ENCODE data around the gene CADM1.

CADM1 gene

DNA sequence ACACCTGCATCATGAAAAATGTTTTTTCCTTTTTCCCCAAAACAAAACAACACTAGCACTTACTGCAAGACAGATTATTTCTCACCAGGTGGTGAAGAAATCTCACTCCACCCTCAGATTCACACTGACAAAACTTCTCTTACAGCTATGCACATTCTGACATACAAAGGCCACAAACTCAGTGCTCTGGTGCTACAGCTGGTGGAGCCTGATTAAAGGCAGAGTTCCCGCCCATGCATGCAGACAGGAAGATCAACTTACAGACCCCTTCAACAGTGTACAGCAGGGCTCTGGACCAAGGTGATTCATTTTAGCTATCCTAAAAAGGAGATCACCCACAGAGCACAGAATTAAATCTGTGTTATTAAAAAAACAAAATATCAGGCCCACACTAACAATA is 112.6 kb downstream of the CADM1 start:
- peaks cover 6% of the 10 kb centered on the region for H3K27me3 Mint-ChIP-seq
- no peaks in the 10 kb centered on the region for H3K4me1 Mint-ChIP-seq (ENCODE audit: low read depth)
- H3K4me3 Mint-ChIP-seq: no peak overlapping the region
- no peak overlapping the region for H3K27ac Mint-ChIP-seq
- H3K9me3 Mint-ChIP-seq: no peaks in the 10 kb centered on the region
- no peaks in the 10 kb centered on the region for H3K36me3 Mint-ChIP-seq (ENCODE audit: low read depth)

DNA sequence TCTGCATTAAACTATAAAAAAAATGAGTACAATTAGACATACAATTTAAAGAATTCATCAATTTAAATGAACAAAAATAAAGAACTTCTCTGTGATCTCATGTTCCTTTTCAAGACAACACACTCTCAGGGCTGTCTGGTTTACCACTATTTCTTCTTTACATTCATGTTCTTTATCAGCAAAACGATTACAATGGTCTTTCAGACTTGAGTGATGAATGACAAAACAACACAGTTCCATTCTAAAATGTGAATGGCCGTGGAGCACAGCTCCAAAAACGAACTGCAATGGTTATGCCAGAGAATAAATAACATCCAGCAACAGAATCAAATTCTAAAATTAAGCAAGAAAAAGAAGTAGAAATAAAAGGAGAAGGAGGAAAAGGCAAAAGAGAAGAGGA is 113.1 kb downstream of the CADM1 start:
- Mint-ChIP-seq H3K27ac (no peak overlapping the region), H3K4me1 (ENCODE audit: low read depth) (no peaks in the 10 kb centered on the region), H3K9me3 (no peaks in the 10 kb centered on the region), H3K4me3 (no peak overlapping the region), H3K27me3 (peaks cover 6% of the 10 kb centered on the region), H3K36me3 (ENCODE audit: low read depth) (no peaks in the 10 kb centered on the region)

DNA sequence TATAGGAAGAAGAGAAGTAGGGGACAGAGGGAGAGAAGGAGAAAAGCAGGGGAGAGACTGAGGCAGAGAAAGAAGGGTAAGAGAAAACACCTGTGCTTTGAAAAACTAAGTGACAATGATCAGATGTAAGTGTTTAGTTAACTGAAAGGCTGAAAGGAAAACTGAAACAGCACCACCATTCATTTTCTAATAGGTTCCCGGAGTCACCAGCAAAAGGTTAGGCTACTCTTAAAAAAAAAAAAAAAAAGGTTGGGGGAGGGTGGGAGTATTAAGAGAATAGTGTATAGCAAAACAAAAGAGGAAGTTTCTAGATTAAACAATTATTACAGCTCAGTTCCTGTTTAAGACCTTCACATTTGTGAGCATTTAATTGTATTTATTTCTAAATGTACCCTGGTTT is 113.8 kb downstream of the CADM1 start:
- H3K36me3 Mint-ChIP-seq (ENCODE audit: low read depth): no peaks in the 10 kb centered on the region
- no peak overlapping the region for H3K27ac Mint-ChIP-seq
- peaks cover 6% of the 10 kb centered on the region for H3K27me3 Mint-ChIP-seq
- H3K4me1 Mint-ChIP-seq (ENCODE audit: low read depth): no peaks in the 10 kb centered on the region
- no peaks in the 10 kb centered on the region for H3K9me3 Mint-ChIP-seq
- H3K4me3 Mint-ChIP-seq: no peak overlapping the region

DNA sequence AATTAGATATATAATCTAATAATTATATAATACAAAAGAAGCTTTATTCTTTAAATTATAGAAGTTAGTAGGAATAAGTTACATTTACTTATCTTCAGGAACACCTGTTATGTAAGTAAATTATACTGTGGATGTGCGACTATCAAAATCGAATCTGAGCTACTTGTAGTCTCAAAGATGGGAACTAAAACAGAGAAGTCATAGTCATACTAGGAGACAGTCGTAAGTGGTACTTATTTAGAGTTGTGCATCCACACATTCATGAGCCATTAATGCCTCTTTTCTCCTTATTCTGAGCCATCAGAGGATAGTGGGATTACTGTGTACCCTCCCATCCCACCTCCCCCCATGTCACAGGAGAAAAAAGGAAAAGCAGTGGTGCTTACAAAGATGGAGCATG is 114.4 kb downstream of the CADM1 start:
- no peak overlapping the region for H3K4me3 Mint-ChIP-seq
- no peaks in the 10 kb centered on the region for H3K4me1 Mint-ChIP-seq (ENCODE audit: low read depth)
- no peak overlapping the region for H3K27ac Mint-ChIP-seq

DNA sequence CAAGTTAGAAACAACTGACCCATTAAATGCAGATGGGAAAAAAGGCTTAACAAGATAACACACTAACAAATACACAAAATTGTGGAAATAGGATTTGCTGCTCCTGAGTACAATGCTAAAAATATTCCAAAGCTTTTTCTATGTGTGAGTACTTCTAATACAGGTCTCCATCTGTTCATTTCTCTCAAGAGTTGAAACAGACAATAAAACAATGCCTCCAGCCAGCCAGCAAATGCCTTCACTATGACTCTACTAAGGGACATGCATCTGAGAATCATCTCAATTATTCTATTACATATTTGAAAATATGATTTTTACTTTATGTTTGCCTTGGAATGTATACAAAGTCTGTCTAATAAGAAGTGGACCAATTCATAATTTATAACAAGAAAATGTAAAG is 119.0 kb downstream of the CADM1 start:
- H3K27me3 Mint-ChIP-seq: peaks cover 12% of the 10 kb centered on the region
- H3K9me3 Mint-ChIP-seq: no peaks in the 10 kb centered on the region
- no peaks in the 10 kb centered on the region for H3K4me1 Mint-ChIP-seq (ENCODE audit: low read depth)
- no peak overlapping the region for H3K4me3 Mint-ChIP-seq
- H3K36me3 Mint-ChIP-seq (ENCODE audit: low read depth): no peaks in the 10 kb centered on the region
- H3K27ac Mint-ChIP-seq: no peak overlapping the region

More for the DNA sequence above, 114.4 kb downstream of the CADM1 start:
- Mint-ChIP-seq H3K9me3 (no peaks in the 10 kb centered on the region), H3K27me3 (peaks cover 6% of the 10 kb centered on the region), H3K36me3 (ENCODE audit: low read depth) (no peaks in the 10 kb centered on the region)

DNA sequence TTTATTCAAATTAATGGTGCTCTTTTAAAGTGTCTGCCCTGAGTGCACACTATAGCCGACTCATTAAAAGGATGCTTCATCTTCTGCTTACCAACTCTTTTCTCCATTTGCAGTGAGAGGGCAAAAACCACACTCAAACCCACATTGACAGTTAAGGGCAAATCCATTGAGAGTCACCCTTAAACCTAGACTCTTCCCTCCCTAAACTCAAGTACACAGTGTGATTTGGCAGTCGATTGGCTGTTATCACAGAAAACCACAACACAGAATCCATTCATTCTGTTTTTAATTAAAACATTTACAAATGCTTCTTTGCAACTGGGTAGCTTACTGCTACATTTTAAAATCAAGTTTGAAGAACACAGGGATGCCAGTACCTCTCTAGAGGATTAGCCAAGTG is 120.0 kb downstream of the CADM1 start:
- Mint-ChIP-seq H3K27me3 (peaks cover 16% of the 10 kb centered on the region), H3K36me3 (ENCODE audit: low read depth) (no peaks in the 10 kb centered on the region), H3K4me3 (no peak overlapping the region), H3K27ac (no peak overlapping the region), H3K9me3 (no peaks in the 10 kb centered on the region), H3K4me1 (ENCODE audit: low read depth) (no peaks in the 10 kb centered on the region)

DNA sequence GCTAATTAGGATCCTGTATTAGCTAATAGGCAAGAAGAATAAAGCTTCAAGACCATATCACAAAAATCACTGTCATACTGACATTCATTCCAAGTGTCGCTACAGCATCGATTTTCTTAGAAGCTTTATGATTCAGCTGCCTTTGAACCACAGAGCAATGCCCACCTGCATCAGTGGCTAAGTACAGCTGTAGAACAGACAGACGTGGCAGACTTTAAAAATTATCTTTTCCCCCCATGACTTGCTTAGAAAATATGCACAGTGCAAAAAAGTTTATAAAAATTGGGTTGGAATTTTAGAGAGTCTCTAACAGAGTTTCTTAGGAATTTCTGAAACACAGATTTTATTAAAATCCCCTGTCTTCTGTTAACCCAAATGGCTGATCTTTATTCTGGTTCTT is 120.8 kb downstream of the CADM1 start:
- Mint-ChIP-seq H3K27ac (no peak overlapping the region), H3K27me3 (peaks cover 16% of the 10 kb centered on the region), H3K36me3 (ENCODE audit: low read depth) (no peaks in the 10 kb centered on the region), H3K4me1 (ENCODE audit: low read depth) (no peaks in the 10 kb centered on the region), H3K4me3 (no peak overlapping the region), H3K9me3 (no peaks in the 10 kb centered on the region)

DNA sequence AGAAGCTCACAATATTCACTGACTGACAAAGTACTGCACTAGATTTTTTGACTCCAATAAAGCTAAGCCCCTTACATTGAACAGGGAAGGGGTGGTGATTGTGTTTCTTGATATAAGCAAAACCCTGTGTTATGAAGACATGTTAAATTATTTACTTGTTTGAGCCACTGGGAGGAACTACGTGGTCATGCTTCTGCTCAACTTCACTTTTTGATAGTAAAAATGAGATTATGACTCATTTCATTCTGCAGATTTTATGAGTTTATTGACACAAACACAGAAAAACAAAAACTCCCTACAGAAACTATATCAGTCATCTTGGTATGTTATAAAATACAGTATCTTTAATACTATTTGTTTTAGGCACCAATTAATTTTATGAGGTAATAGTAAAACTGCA is 124.7 kb downstream of the CADM1 start:
- Mint-ChIP-seq H3K36me3 (ENCODE audit: low read depth) (no peaks in the 10 kb centered on the region), H3K27ac (no peak overlapping the region), H3K4me1 (ENCODE audit: low read depth) (no peaks in the 10 kb centered on the region)

DNA sequence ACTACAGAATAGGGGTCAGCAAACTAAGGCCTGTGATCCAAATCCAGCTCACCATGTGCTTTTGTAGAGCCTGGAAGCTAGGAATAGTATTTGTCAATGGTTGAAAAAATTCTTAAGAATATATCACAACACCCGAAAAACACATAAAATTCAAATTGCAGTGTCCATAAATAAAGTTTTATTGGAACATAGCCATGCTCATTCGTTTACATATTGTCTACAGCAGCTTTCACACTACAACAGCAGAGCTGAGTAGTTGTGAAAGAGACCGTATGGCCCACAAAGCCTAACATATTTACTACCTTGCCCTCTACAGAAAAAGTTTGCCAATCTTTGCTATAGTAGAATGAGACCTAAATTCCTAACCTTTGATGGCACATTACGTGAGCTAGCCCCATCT is 125.7 kb downstream of the CADM1 start:
- H3K36me3 Mint-ChIP-seq (ENCODE audit: low read depth): no peaks in the 10 kb centered on the region
- H3K9me3 Mint-ChIP-seq: no peaks in the 10 kb centered on the region
- H3K4me3 Mint-ChIP-seq: no peak overlapping the region
- peaks cover 9% of the 10 kb centered on the region for H3K27me3 Mint-ChIP-seq
- H3K4me1 Mint-ChIP-seq (ENCODE audit: low read depth): no peaks in the 10 kb centered on the region
- no peak overlapping the region for H3K27ac Mint-ChIP-seq

More for the DNA sequence above, 124.7 kb downstream of the CADM1 start:
- H3K27me3 Mint-ChIP-seq: peaks cover 16% of the 10 kb centered on the region
- H3K9me3 Mint-ChIP-seq: no peaks in the 10 kb centered on the region
- no peak overlapping the region for H3K4me3 Mint-ChIP-seq

DNA sequence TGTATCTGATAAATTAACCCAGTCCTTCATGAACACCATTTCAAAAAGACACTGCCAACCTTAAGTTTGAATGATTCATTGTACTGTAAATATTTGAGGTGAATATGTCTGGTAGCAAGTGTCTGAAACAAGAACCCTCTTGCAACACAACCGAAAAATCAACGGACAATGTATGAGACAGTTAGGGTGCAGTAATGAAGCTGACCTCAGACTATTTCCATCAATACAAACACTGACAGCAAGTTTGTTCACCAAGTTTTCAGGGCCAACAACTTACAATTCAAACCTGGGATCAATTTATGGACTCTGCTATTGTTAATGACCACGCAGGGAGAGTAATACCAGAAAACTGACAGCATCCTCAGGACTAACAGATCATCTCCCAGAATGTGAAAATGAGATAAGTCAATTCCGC is 126.3 kb downstream of the CADM1 start:
- H3K36me3 Mint-ChIP-seq (ENCODE audit: low read depth): no peaks in the 10 kb centered on the region
- H3K4me3 Mint-ChIP-seq: no peak overlapping the region
- no peak overlapping the region for H3K27ac Mint-ChIP-seq

DNA sequence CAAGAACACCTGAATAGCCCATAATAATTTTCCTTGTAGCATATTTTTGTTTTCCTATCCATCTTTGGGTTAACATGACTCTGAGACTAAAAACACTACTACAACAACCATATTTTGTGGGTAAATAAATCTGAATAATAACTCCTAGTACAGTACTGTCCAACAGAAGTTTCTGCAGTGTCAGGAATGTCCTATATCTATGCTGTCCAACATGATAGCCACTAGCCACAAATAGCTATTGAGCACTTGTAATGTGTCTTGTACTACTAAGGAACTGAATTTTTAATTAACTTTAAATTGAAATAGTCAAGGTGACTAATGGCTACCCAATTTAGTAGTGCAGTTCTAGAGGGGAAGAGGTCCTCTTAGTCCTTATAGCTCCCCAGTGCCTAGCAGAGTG is 135.6 kb downstream of the CADM1 start:
- H3K9me3 Mint-ChIP-seq: no peaks in the 10 kb centered on the region
- H3K4me1 Mint-ChIP-seq (ENCODE audit: low read depth): no peaks in the 10 kb centered on the region
- H3K36me3 Mint-ChIP-seq (ENCODE audit: low read depth): no peaks in the 10 kb centered on the region
- H3K27ac Mint-ChIP-seq: no peak overlapping the region
- H3K4me3 Mint-ChIP-seq: no peak overlapping the region
- H3K27me3 Mint-ChIP-seq: no peaks in the 10 kb centered on the region

More for the DNA sequence above, 126.3 kb downstream of the CADM1 start:
- Mint-ChIP-seq H3K9me3 (no peaks in the 10 kb centered on the region), H3K27me3 (peaks cover 4% of the 10 kb centered on the region), H3K4me1 (ENCODE audit: low read depth) (no peaks in the 10 kb centered on the region)

DNA sequence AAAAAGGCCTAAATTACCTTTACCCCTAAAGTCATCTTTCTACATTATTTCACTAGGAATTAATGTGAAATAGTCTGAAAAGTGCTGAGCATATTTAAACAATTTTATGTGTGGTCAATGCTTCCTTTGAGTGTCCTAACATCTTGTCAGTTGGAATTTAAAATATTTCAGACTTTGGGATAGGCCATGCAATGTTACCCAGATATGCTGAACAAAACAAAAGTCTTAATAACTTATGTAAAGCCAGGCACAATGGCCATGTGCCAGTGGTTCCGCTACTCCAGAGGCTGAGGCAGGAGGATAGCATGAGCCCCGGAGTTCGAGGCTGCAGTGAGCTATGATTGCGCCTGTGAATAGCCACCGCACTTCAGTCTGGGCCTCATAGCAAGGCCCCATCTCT is 137.4 kb downstream of the CADM1 start:
- Mint-ChIP-seq H3K36me3 (ENCODE audit: low read depth) (no peaks in the 10 kb centered on the region), H3K4me3 (no peak overlapping the region), H3K27me3 (no peaks in the 10 kb centered on the region), H3K27ac (no peak overlapping the region), H3K9me3 (no peaks in the 10 kb centered on the region), H3K4me1 (ENCODE audit: low read depth) (no peaks in the 10 kb centered on the region)

DNA sequence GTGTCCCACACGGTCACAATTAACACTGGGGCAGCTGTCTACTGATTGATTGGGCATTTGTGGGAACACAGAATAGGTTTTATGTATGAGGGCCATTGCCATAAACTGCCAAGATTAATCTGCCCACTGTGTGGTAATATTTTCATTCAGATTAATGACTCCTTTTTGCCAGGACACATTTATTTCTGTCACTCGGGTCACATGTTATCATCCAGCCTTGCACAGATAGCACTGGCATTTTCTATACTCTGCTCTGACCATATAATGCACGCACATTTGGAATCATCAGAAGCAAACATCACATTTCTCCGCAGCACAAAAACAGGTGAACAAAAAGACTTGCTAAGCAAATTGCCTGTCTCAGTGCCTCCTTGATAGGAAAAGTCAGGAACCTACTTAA is 138.3 kb downstream of the CADM1 start:
- Mint-ChIP-seq H3K4me1 (ENCODE audit: low read depth) (no peaks in the 10 kb centered on the region), H3K36me3 (ENCODE audit: low read depth) (no peaks in the 10 kb centered on the region), H3K27me3 (no peaks in the 10 kb centered on the region), H3K9me3 (no peaks in the 10 kb centered on the region), H3K4me3 (no peak overlapping the region), H3K27ac (no peak overlapping the region)

DNA sequence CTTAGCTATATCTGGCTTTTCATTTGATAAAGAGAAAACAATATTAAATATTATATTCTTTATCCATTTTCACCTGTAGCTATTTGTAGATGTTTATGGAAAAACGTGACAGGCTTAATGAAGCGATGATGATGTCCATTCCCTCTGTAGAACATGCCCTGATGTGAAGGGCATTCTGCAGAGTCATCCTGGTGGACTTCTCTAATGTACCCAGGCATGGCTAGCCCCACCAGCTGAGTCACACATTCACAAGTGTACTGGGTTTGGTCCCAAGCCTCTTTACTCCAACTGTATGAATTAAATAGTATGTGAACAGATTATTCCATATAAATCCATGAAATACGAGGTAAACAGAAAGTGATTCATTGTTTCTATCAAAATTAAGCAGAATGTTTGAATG is 139.3 kb downstream of the CADM1 start:
- H3K4me1 Mint-ChIP-seq (ENCODE audit: low read depth): no peaks in the 10 kb centered on the region
- H3K36me3 Mint-ChIP-seq (ENCODE audit: low read depth): no peaks in the 10 kb centered on the region
- no peak overlapping the region for H3K27ac Mint-ChIP-seq
- H3K27me3 Mint-ChIP-seq: no peaks in the 10 kb centered on the region
- H3K4me3 Mint-ChIP-seq: no peak overlapping the region
- H3K9me3 Mint-ChIP-seq: no peaks in the 10 kb centered on the region

DNA sequence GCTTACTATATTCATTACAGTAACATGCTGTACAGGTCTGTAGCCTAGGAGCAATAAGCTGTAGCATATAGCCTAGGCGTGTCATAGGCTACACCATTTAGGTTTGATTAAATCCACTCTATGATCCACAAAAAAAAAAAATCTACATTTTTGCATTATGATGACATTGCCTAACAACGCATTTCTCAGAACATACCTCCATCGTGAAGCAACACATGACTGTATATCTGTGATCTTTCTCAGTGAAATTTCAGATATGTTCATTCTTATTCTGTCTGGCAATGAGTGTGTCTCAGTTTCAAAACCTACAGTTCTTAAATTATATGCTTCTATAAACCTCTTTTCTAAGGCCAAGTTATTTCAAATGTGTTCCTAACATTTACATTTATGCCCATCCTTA is 140.3 kb downstream of the CADM1 start:
- Mint-ChIP-seq H3K36me3 (ENCODE audit: low read depth) (no peaks in the 10 kb centered on the region), H3K27me3 (no peaks in the 10 kb centered on the region), H3K4me1 (ENCODE audit: low read depth) (no peaks in the 10 kb centered on the region), H3K9me3 (no peaks in the 10 kb centered on the region), H3K4me3 (no peak overlapping the region), H3K27ac (no peak overlapping the region)

DNA sequence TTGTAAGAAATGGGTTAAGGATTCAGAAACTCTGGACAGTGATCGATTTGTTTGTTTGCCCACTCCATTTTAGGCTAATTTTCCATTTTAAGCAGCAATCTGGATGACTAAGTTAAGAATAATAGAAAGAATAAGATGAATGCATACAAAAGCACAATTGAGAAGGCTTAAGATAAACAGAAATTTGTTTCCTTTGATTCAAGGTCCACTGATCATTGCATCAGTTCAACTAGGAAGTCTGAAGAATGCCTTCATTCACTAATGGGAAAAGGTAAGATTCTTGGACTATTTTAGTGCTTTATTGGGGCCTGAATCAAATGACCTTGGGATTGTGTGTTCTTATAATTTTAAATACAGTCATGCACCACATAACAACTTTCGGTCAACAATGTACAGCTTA is 140.8 kb downstream of the CADM1 start:
- Mint-ChIP-seq H3K27me3 (no peaks in the 10 kb centered on the region), H3K27ac (no peak overlapping the region), H3K9me3 (no peaks in the 10 kb centered on the region), H3K4me3 (no peak overlapping the region), H3K36me3 (ENCODE audit: low read depth) (no peaks in the 10 kb centered on the region), H3K4me1 (ENCODE audit: low read depth) (no peaks in the 10 kb centered on the region)

DNA sequence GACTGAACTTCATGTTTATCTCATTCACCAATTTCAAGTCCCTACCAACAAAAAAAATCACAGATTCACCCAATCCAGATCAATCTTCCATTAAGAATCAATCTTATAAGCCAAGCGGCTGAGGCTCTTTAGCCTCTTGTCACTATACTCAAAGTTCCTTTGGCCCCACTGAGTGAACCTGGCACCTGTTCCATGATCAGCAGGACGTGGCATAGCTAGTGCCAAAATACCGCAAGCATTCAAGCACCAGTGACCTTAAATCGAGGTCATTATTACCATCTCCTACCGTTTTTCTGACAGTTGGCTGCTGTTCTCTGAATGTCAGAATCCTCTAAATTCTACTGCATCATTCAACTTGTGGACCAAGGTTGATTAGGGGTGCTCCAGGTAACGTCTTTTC is 141.2 kb downstream of the CADM1 start:
- H3K9me3 Mint-ChIP-seq: no peaks in the 10 kb centered on the region
- H3K4me1 Mint-ChIP-seq (ENCODE audit: low read depth): no peaks in the 10 kb centered on the region
- no peak overlapping the region for H3K27ac Mint-ChIP-seq
- H3K27me3 Mint-ChIP-seq: no peaks in the 10 kb centered on the region
- no peak overlapping the region for H3K4me3 Mint-ChIP-seq
- no peaks in the 10 kb centered on the region for H3K36me3 Mint-ChIP-seq (ENCODE audit: low read depth)
